Stomach (tissue), 9 donors: ENCODE measurements around the gene UCHL3. TPM values are rescaled to one million over a fixed set of nuclear protein-coding genes. Genes with fewer than 3 reads are reported as not detected.

Source experiments
- DNase-seq, 2 donors: peaks; one replicate each; pipeline versions ENCODE4 v3.0.0 to v3.0.0-alpha.2; 2013 to 2019
- H3K27ac ChIP-seq, 5 donors: fragments of 200-600 bp in 4 of 5; sonication (generic) in 4 of 5; one replicate each; pipeline ENCODE4 v1.5.1; 2013 to 2019; ENCODE audit warnings: mild to moderate bottlenecking in 1 of 5, moderate library complexity in 1 of 5
- H3K27me3 ChIP-seq, 3 donors: fragments of 200-600 bp; sonication (generic); one replicate each; pipeline ENCODE4 v1.5.1; 2017 to 2019; ENCODE audit warnings: mixed run types in 1 of 3
- H3K36me3 ChIP-seq, 4 donors: fragments of 200-600 bp; sonication (generic); 1 replicate in 3 of 4; 2 replicates in 1 of 4; pipeline ENCODE4 v1.5.1; 2016 to 2019
- H3K4me1 ChIP-seq, 4 donors: fragments of 200-600 bp; sonication (generic); one replicate each; pipeline ENCODE4 v1.5.1; 2016 to 2019
- H3K4me3 ChIP-seq, 4 donors: fragments of 200-600 bp; sonication (generic) in 3 of 4; one replicate each; pipeline ENCODE4 v1.5.1; 2016 to 2019; ENCODE audit warnings: mild to moderate bottlenecking in 1 of 4
- H3K9me3 ChIP-seq, 4 donors: fragments of 200-600 bp; sonication (generic); one replicate each; pipeline ENCODE4 v1.5.1; 2016 to 2019
- CTCF ChIP-seq, 7 experiments: fragments of 450-650 bp in 4 of 7; fragments of 200-600 bp in 3 of 7; sonication (generic) in 3 of 7; IDR thresholded peaks; one replicate each; pipeline ENCODE4 v1.5.1; 2016 to 2019; ENCODE audit warnings: antibody characterized with exemption in 7 of 7, control low read depth in 2 of 7, mild to moderate bottlenecking in 1 of 7
- EP300 ChIP-seq: sonication (generic); formaldehyde crosslinking; IDR thresholded peaks from one replicate; pipeline ENCODE4 v1.6.1; 2017; ENCODE audit warnings: antibody characterized with exemption
- POLR2A ChIP-seq, 4 donors: fragments of 450-650 bp; IDR thresholded peaks; one replicate each; pipeline ENCODE4 v1.6.1; 2016; ENCODE audit warnings: antibody characterized with exemption in 4 of 4, control low read depth in 2 of 4, mild to moderate bottlenecking in 1 of 4, moderate library complexity in 1 of 4
- POLR2AphosphoS5 ChIP-seq, 3 donors: sonication (generic); formaldehyde crosslinking; IDR thresholded peaks; one replicate each; pipeline ENCODE4 v1.6.1; 2016; ENCODE audit warnings: antibody characterized with exemption in 3 of 3
- WGBS, 5 donors: extraction: QIAGEN DNeasy Blood & Tissue Kit in 3 of 5; methylation state at CpG; one replicate each; pipeline versions ENCODE4 v1.1.5 to v1.1.7; 2013 to 2018; 5-methylcytosine and 5-hydroxymethylcytosine counted together
- intact Hi-C: fragments of 100-400 bp; cut with DNase I; formaldehyde crosslinking; loops from one replicate; pipeline ENCODE4 v1.15.1; 2023; ENCODE audit warnings: low total_unique reads
- polyA plus RNA-seq, 3 donors: library from polyadenylated mRNA; stranded (reverse); fragments of 200-250 nt; gene quantifications; one replicate each; pipeline ENCODE4 v1.2.3, GENCODE V29; 2013
- total RNA-seq, 5 donors: library from RNA; depleted of rRNA; stranded (reverse); fragments of >200 nt; gene quantifications; one replicate each; pipeline versions ENCODE4 v1.1.0 to v1.2.3, GENCODE V29; 2014 to 2016
- donor health status: healthy with polysubstance abuse.
- donor health status: Bipolar disorder and iron deficiency.
- donor health status: healthy.

UCHL3 gene
- total and polyA plus RNA-seq, 8 donors: 4.1 to 42.2 (median 23.9) TPM; not detected in 1

- Histone ChIP-seq H3K4me3 (no peak overlapping the region), H3K4me1 (peaks cover 7 to 15% (median 13%) of the 10 kb centered on the region in 4 donors), H3K27me3 (peaks cover 0 to 18% (median 6%) of the 10 kb centered on the region in 3 donors), H3K27ac (no peak overlapping the region), H3K36me3 (no peaks in the 10 kb centered on the region), H3K9me3 (no peaks in the 10 kb centered on the region)
- 89 to 97% (median 96%) methylated on average over 5 to 6 of the region's 6 CpGs for WGBS, 5 donors
- TF ChIP-seq POLR2A (IDR thresholded peaks at IDR 0.05) (no peak), POLR2AphosphoS5 (IDR thresholded peaks at IDR 0.05) (no peak), EP300 (no peak), CTCF (IDR thresholded peaks at IDR 0.05) (no peak)
- DNase-seq: no peak
- intact Hi-C loops: no loop called here
Measured at GRCh38 chr13:75641026-75641425, 91.4 kb downstream of the UCHL3 start.

DNA sequence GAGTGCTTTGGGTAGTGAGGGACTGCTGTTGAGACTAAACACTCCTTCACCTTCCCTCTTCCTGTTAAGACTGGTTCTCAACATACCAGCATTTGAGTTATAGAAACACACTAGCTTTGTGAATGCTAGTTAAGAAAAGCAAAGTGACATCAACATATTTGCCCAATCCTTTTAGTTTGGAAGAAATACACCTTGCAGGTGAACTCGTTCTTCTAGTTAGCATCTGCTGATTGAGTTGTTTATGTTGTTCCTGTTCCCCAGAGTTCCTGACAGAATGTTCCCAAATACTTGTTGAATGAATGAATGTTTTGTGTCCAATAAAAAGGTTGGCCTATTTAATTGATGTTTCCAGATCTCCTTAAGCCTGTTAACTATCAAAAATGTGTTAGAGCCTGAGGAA, 93.6 kb downstream of the UCHL3 start:
- Histone ChIP-seq H3K36me3 (no peaks in the 10 kb centered on the region), H3K9me3 (no peaks in the 10 kb centered on the region), H3K27ac (no peak overlapping the region), H3K4me3 (no peak overlapping the region), H3K27me3 (no peaks in the 10 kb centered on the region), H3K4me1 (no peaks in the 10 kb centered on the region)
- 67 to 81% (median 71%) methylated on average over 1 of the region's 1 CpG for WGBS, 5 donors
- intact Hi-C loops: no loop called here
- TF ChIP-seq EP300 (no peak), POLR2AphosphoS5 (IDR thresholded peaks at IDR 0.05) (no peak), POLR2A (IDR thresholded peaks at IDR 0.05) (no peak), CTCF (IDR thresholded peaks at IDR 0.05) (no peak)
- DNase-seq: no peak

- no peak for DNase-seq
- no peak for TF ChIP-seq CTCF (IDR thresholded peaks at IDR 0.05)
- no peak for TF ChIP-seq POLR2AphosphoS5 (IDR thresholded peaks at IDR 0.05)
- TF ChIP-seq EP300: no peak
- TF ChIP-seq POLR2A (IDR thresholded peaks at IDR 0.05): no peak
- intact Hi-C loops: no loop called here
- H3K4me3 ChIP-seq: no peak overlapping the region
- H3K36me3 ChIP-seq: no peaks in the 10 kb centered on the region
- no peaks in the 10 kb centered on the region for H3K27me3 ChIP-seq
- no peaks in the 10 kb centered on the region for H3K4me1 ChIP-seq
- no peak overlapping the region for H3K27ac ChIP-seq
- no peaks in the 10 kb centered on the region for H3K9me3 ChIP-seq
Measured at GRCh38 chr13:75643693-75644092, 94.1 kb downstream of the UCHL3 start.

GRCh38 chr13:75645141-75645540, 95.5 kb downstream of the UCHL3 start:
- intact Hi-C loops: no loop called here
- Histone ChIP-seq H3K4me1 (no peaks in the 10 kb centered on the region), H3K27me3 (no peaks in the 10 kb centered on the region), H3K27ac (no peak overlapping the region), H3K4me3 (no peak overlapping the region), H3K36me3 (no peaks in the 10 kb centered on the region), H3K9me3 (no peaks in the 10 kb centered on the region)
- DNase-seq: no peak
- WGBS, 5 donors: 90 to 98% (median 93%) methylated on average over 3 of the region's 3 CpGs
- TF ChIP-seq EP300 (no peak), POLR2AphosphoS5 (IDR thresholded peaks at IDR 0.05) (no peak), CTCF (IDR thresholded peaks at IDR 0.05) (no peak), POLR2A (IDR thresholded peaks at IDR 0.05) (no peak)
